H9 (cell line): ENCODE measurements around the gene CAPN12. TPM values are rescaled to one million over a fixed set of nuclear protein-coding genes. Genes with fewer than 3 reads are reported as not detected.

Experiments used
- DNase-seq: peaks from one replicate; pipeline ENCODE4 v3.0.0-alpha.2; 2017
- H2AFZ ChIP-seq: one replicate; pipeline ENCODE4 v1.6.1; 2013; ENCODE audit warnings: mild to moderate bottlenecking, low read length, control low read depth, moderate library complexity
- H2AK5ac ChIP-seq: 2 replicates; pipeline ENCODE4 v1.6.1; 2013; ENCODE audit warnings: low read length, control low read depth, mixed read lengths; ENCODE audit not compliant: insufficient read length
- H2BK120ac ChIP-seq: one replicate; pipeline ENCODE4 v1.6.1; 2013; ENCODE audit warnings: low read depth, mild to moderate bottlenecking, low read length, control low read depth, inconsistent platforms; ENCODE audit not compliant: poor library complexity, severe bottlenecking
- H2BK12ac ChIP-seq: 2 replicates; pipeline ENCODE4 v1.6.1; 2013; ENCODE audit warnings: low read length, control low read depth, mixed read lengths, low read depth; ENCODE audit not compliant: insufficient read length
- H2BK15ac ChIP-seq: 2 replicates; pipeline ENCODE4 v1.6.1; 2013; ENCODE audit warnings: low read depth, low read length, control low read depth
- H2BK20ac ChIP-seq: one replicate; pipeline ENCODE4 v1.6.1; 2013; ENCODE audit warnings: low read depth, mild to moderate bottlenecking, low read length, control low read depth, inconsistent platforms; ENCODE audit not compliant: poor library complexity, severe bottlenecking
- H2BK5ac ChIP-seq: 2 replicates; pipeline ENCODE4 v1.6.1; 2013; ENCODE audit warnings: low read length, control low read depth, mixed read lengths; ENCODE audit not compliant: insufficient read length
- H3K14ac ChIP-seq: 2 replicates; pipeline ENCODE4 v1.6.1; 2013; ENCODE audit warnings: low read length, control low read depth; ENCODE audit not compliant: insufficient read depth
- H3K18ac ChIP-seq: 2 replicates; pipeline ENCODE4 v1.6.1; 2013; ENCODE audit warnings: low read depth, mild to moderate bottlenecking, mixed read lengths, low read length, control low read depth; ENCODE audit not compliant: insufficient read length
- H3K23ac ChIP-seq: 2 replicates; pipeline ENCODE4 v1.6.1; 2013; ENCODE audit warnings: low read length, control low read depth, mixed read lengths, low read depth; ENCODE audit not compliant: insufficient read length
- H3K23me2 ChIP-seq: 2 replicates; pipeline ENCODE4 v1.6.1; 2013; ENCODE audit warnings: low read depth, mild to moderate bottlenecking, mixed read lengths, low read length, control low read depth; ENCODE audit not compliant: insufficient read length, poor library complexity, severe bottlenecking
- H3K27ac ChIP-seq: 2 replicates; pipeline ENCODE4 v1.5.1; 2013; ENCODE audit warnings: low read length, control low read depth, mixed read lengths, low read depth; ENCODE audit not compliant: insufficient read length
- H3K27me3 ChIP-seq: 2 replicates; pipeline ENCODE4 v1.6.1; 2013; ENCODE audit warnings: low read length, control low read depth, inconsistent platforms; ENCODE audit not compliant: insufficient read depth
- H3K4ac ChIP-seq: 2 replicates; pipeline ENCODE4 v1.6.1; 2013; ENCODE audit warnings: low read depth, mild to moderate bottlenecking, control low read depth, inconsistent platforms, low read length, moderate library complexity
- H3K4me1 ChIP-seq: 2 replicates; pipeline ENCODE4 v1.6.1; 2013; ENCODE audit warnings: low read length, control low read depth, inconsistent platforms; ENCODE audit not compliant: insufficient read depth
- H3K4me2 ChIP-seq: 2 replicates; pipeline ENCODE4 v1.6.1; 2013; ENCODE audit warnings: low read length, control low read depth, mixed read lengths; ENCODE audit not compliant: insufficient read length, insufficient read depth
- H3K56ac ChIP-seq: 2 replicates; pipeline ENCODE4 v1.6.1; 2013; ENCODE audit warnings: low read depth, mild to moderate bottlenecking, mixed read lengths, low read length, control low read depth; ENCODE audit not compliant: insufficient read length
- H3K79me1 ChIP-seq: 2 replicates; pipeline ENCODE4 v1.6.1; 2013; ENCODE audit warnings: low read depth, mild to moderate bottlenecking, moderate library complexity, low read length, control low read depth, inconsistent platforms; ENCODE audit not compliant: insufficient read depth, poor library complexity, severe bottlenecking
- H3K79me2 ChIP-seq: 2 replicates; pipeline ENCODE4 v1.6.1; 2013; ENCODE audit warnings: low read length, control low read depth, inconsistent platforms; ENCODE audit not compliant: insufficient read depth
- H3K9ac ChIP-seq: 2 replicates; pipeline ENCODE4 v1.6.1; 2013; ENCODE audit warnings: low read length, control low read depth, mixed read lengths; ENCODE audit not compliant: insufficient read length; ENCODE audit errors: extremely low read depth
- H3K9me3 ChIP-seq: one replicate; pipeline ENCODE4 v1.6.1; 2013; ENCODE audit warnings: low read depth, low read length, inconsistent platforms; ENCODE audit not compliant: control insufficient read depth
- H3T11ph ChIP-seq: one replicate; pipeline ENCODE4 v1.6.1; 2013; ENCODE audit warnings: mild to moderate bottlenecking, low read length, control low read depth, inconsistent platforms
- H4K20me1 ChIP-seq: one replicate; pipeline ENCODE4 v1.6.1; 2013; ENCODE audit not compliant: control insufficient read depth, insufficient read length, insufficient read depth
- H4K5ac ChIP-seq: 2 replicates; pipeline ENCODE4 v1.6.1; 2013; ENCODE audit warnings: low read depth, mild to moderate bottlenecking, mixed read lengths, low read length, control low read depth; ENCODE audit not compliant: insufficient read length
- H4K8ac ChIP-seq: replicated peaks from 2 replicates; pipeline ENCODE4 v1.6.1; 2013; ENCODE audit warnings: low read length, control low read depth, mixed read lengths, low read depth; ENCODE audit not compliant: insufficient read length
- H4K91ac ChIP-seq: 2 replicates; pipeline ENCODE4 v1.6.1; 2013; ENCODE audit warnings: low read depth, mild to moderate bottlenecking, moderate library complexity, mixed read lengths, low read length, control low read depth; ENCODE audit not compliant: insufficient read length
- H3K27ac Mint-ChIP-seq, 3 experiments: 2 replicates in 2 of 3; 3 replicates in 1 of 3; pipeline ENCODE4 v1.8.0; 2020 to 2021; ENCODE audit warnings: mixed read lengths in 3 of 3, mild to moderate bottlenecking in 1 of 3, moderate library complexity in 1 of 3
- H3K27me3 Mint-ChIP-seq: 2 replicates; pipeline ENCODE4 v1.8.0; 2021; ENCODE audit warnings: low read depth, mild to moderate bottlenecking, moderate library complexity, mixed read lengths
- H3K36me3 Mint-ChIP-seq, 3 experiments: 2 replicates in 2 of 3; 3 replicates in 1 of 3; pipeline ENCODE4 v1.8.0; 2020 to 2021; ENCODE audit warnings: low read depth in 3 of 3, mixed read lengths in 3 of 3; ENCODE audit not compliant: insufficient read depth in 1 of 3
- H3K4me1 Mint-ChIP-seq, 2 experiments: 2 replicates each; pipeline ENCODE4 v1.8.0; 2020; ENCODE audit warnings: mixed read lengths in 2 of 2
- H3K4me3 Mint-ChIP-seq, 2 experiments: 2 replicates in 1 of 2; 3 replicates in 1 of 2; pipeline ENCODE4 v1.8.0; 2020 to 2021; ENCODE audit warnings: mild to moderate bottlenecking in 2 of 2, mixed read lengths in 2 of 2, moderate library complexity in 1 of 2
- H3K9me3 Mint-ChIP-seq, 2 experiments: 2 replicates in 1 of 2; 3 replicates in 1 of 2; pipeline ENCODE4 v1.8.0; 2020; ENCODE audit warnings: mild to moderate bottlenecking in 2 of 2, mixed read lengths in 2 of 2, moderate library complexity in 1 of 2
- WGBS: extraction: QIAGEN DNeasy Blood & Tissue Kit; methylation state at CpG from one replicate; pipeline ENCODE4 v1.1.7; 2013; ENCODE audit warnings: missing lambda C conversion rate, low lambda C conversion rate, mixed read lengths; ENCODE audit not compliant: insufficient read length; ENCODE audit errors: extremely low coverage; 5-methylcytosine and 5-hydroxymethylcytosine counted together
- total RNA-seq: library from RNA; stranded (reverse); gene quantifications from 2 replicates; pipeline ENCODE4 v1.2.1, GENCODE V29; 2021
- TF ChIP-seq, protein P1 (sequence below): fragments of 200-600 bp; sonication (generic); conservative IDR thresholded peaks from 3 replicates; pipeline ENCODE4 v1.8.0; 2021; ENCODE audit warnings: antibody characterized with exemption, mild to moderate bottlenecking

The CAPN12 gene
- total RNA-seq, 1 experiment from 2014 or later: 10.5 TPM

DNA sequence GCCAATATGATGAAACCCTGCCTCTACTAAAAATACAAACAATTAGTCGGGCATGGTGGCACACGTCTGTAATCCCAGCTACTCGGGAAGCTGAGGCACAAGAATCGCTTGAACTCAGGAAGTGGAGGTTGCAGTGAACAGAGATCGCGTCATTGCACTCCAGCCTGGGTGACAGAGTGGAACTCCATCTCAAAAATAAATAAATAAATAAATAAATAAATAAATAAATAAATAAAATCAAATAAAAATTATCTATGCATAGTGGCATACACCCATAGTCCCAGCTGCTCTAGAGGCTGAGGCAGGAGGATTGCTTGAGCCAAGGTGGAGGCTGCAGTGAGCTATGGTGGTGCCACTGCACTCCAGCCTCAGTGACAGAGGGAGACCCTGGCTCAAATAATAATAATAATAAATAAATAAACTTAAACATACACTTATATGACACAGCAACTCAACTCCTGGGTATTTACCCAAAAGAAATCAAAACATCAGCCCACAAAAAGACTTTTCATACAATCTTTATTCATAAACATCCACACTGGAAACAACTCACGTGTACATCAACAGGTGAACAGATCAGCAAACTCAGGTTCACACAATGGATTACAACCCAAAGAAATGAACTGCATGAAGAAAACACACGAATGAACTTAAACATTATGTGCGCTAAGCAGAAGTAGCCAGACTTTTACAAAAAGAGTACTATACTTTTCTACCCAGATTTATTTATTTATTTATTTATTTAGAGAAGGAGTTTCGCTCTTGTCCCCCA lies 22.2 kb upstream of the CAPN12 start:
- Histone ChIP-seq H4K5ac (no peak overlapping the region), H2AFZ (no peak overlapping the region), H4K20me1 (no peaks in the 10 kb centered on the region), H3K56ac (no peak overlapping the region), H4K91ac (no peak overlapping the region), H3K27me3 (no peaks in the 10 kb centered on the region), H3K27ac (no peak overlapping the region), H3K4me2 (no peak overlapping the region), H3K4ac (no peak overlapping the region), H2BK15ac (no peak overlapping the region), H3K4me1 (peaks cover 4% of the 10 kb centered on the region; the same call in 1 of the 2 replicates), H3K14ac (no peak overlapping the region), H3K79me1 (no peaks in the 10 kb centered on the region), H3K9me3 (no peaks in the 10 kb centered on the region), H2AK5ac (no peak overlapping the region), H2BK12ac (no peak overlapping the region), H3K9ac (no peak overlapping the region), H3K23ac (no peak overlapping the region), H3K79me2 (no peaks in the 10 kb centered on the region), H2BK5ac (no peak overlapping the region), H3K23me2 (peaks cover 4% of the 10 kb centered on the region), H2BK120ac (no peak overlapping the region), H4K8ac (no peak overlapping the region), H3T11ph (no peak overlapping the region), H2BK20ac (no peak overlapping the region), H3K18ac (no peak overlapping the region)
- H3K4me3 Mint-ChIP-seq: no peak overlapping the region
- TF ChIP-seq, protein P1, sequence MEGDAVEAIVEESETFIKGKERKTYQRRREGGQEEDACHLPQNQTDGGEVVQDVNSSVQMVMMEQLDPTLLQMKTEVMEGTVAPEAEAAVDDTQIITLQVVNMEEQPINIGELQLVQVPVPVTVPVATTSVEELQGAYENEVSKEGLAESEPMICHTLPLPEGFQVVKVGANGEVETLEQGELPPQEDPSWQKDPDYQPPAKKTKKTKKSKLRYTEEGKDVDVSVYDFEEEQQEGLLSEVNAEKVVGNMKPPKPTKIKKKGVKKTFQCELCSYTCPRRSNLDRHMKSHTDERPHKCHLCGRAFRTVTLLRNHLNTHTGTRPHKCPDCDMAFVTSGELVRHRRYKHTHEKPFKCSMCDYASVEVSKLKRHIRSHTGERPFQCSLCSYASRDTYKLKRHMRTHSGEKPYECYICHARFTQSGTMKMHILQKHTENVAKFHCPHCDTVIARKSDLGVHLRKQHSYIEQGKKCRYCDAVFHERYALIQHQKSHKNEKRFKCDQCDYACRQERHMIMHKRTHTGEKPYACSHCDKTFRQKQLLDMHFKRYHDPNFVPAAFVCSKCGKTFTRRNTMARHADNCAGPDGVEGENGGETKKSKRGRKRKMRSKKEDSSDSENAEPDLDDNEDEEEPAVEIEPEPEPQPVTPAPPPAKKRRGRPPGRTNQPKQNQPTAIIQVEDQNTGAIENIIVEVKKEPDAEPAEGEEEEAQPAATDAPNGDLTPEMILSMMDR: no peak
- H3K27ac Mint-ChIP-seq: no peak overlapping the region
- H3K27me3 Mint-ChIP-seq: peaks cover 1% of the 10 kb centered on the region
- H3K4me1 Mint-ChIP-seq: peaks cover 0 to 5% of the 10 kb centered on the region in 2 experiments; a peak in 1 of 4 replicates
- H3K9me3 Mint-ChIP-seq: no peaks in the 10 kb centered on the region; a peak in 1 of 5 replicates
- WGBS: no CpG with 5 or more reads among the region's 10 CpGs
- no peaks in the 10 kb centered on the region for H3K36me3 Mint-ChIP-seq
- no peak for DNase-seq
